GM19035 (cell line): ENCODE measurements around the gene TP53TG3.
"Not testable (repeated sequence)": the region's sequence is repeated elsewhere in the genome, so short reads cannot be mapped to it uniquely, and the experiment has no call there.

ENCODE experiments used
- ATAC-seq: cut with Tn5 transposase; IDR thresholded peaks from one replicate; pipeline ENCODE4 v1.9.1; 2021; ENCODE audit not compliant: unreplicated experiment

The TP53TG3 gene

GRCh38 chr16:32676065-32676464 is at the start of gene TP53TG3:
TP53TG3 (minus strand) TSS chr16:32676165; CDS start chr16:32676097, 68 bp downstream.
- ATAC-seq = not testable (repeated sequence)

- ATAC-seq = not testable (repeated sequence)
Observed at GRCh38 chr16:32650876-32651275, 25.1 kb downstream of the TP53TG3 start.

GRCh38 chr16:32647562-32647961 is 28.4 kb downstream of the TP53TG3 start:
- ATAC-seq = not testable (repeated sequence)

GRCh38 chr16:32646780-32647179 is 29.2 kb downstream of the TP53TG3 start:
- not testable (repeated sequence) for ATAC-seq

- ATAC-seq = not testable (repeated sequence)
Observed at GRCh38 chr16:32646177-32646576, 29.8 kb downstream of the TP53TG3 start.

GRCh38 chr16:32645278-32645908 is 30.6 kb downstream of the TP53TG3 start:
- not testable (repeated sequence) for ATAC-seq

- ATAC-seq = not testable (repeated sequence)
Observed at GRCh38 chr16:32644715-32645114, 31.2 kb downstream of the TP53TG3 start.

- ATAC-seq = not testable (repeated sequence)
Observed at GRCh38 chr16:32637614-32638013, 38.4 kb downstream of the TP53TG3 start.

GRCh38 chr16:32632096-32632495 is 43.9 kb downstream of the TP53TG3 start:
- ATAC-seq = not testable (repeated sequence)
